Activated naive CD4-positive, alpha-beta T cell treated with anti-CD3 and anti-CD28 coated beads, Interleukin-2, amount 50 U/mL, for 24 hours (primary cell): ENCODE data around the gene ZNF318.
"Not testable (repeated sequence)": the region's sequence is repeated elsewhere in the genome, so short reads cannot be mapped to it uniquely, and the experiment has no call there.

Source experiments
- H3K27ac Mint-ChIP-seq: one replicate; pipeline ENCODE4 v1.8.0; 2021; ENCODE audit warnings: mild to moderate bottlenecking, mixed read lengths
- H3K27me3 Mint-ChIP-seq: one replicate; pipeline ENCODE4 v1.8.0; 2021; ENCODE audit warnings: mixed read lengths
- H3K36me3 Mint-ChIP-seq: one replicate; pipeline ENCODE4 v1.8.0; 2021; ENCODE audit warnings: mixed read lengths
- H3K4me1 Mint-ChIP-seq: one replicate; pipeline ENCODE4 v1.8.0; 2021; ENCODE audit warnings: mixed read lengths
- H3K4me3 Mint-ChIP-seq: one replicate; pipeline ENCODE4 v1.8.0; 2021; ENCODE audit warnings: mild to moderate bottlenecking, mixed read lengths
- H3K9me3 Mint-ChIP-seq: one replicate; pipeline ENCODE4 v1.8.0; 2021; ENCODE audit warnings: mixed read lengths

ZNF318 gene

GRCh38 chr6:43368259-43369160, 937 bp downstream of the ZNF318 start:
- H3K4me3 Mint-ChIP-seq: peak overlapping the region; percentile 69
- H3K27me3 Mint-ChIP-seq: no peaks in the 10 kb centered on the region
- H3K36me3 Mint-ChIP-seq: peaks cover 5% of the 10 kb centered on the region
- peaks cover 60% of the 10 kb centered on the region for H3K4me1 Mint-ChIP-seq
- peak overlapping the region; percentile 76 for H3K27ac Mint-ChIP-seq
- no peaks in the 10 kb centered on the region for H3K9me3 Mint-ChIP-seq

GRCh38 chr6:43367245-43367984, 2.0 kb downstream of the ZNF318 start:
- peaks cover 5% of the 10 kb centered on the region for H3K36me3 Mint-ChIP-seq
- no peaks in the 10 kb centered on the region for H3K9me3 Mint-ChIP-seq
- no peaks in the 10 kb centered on the region for H3K27me3 Mint-ChIP-seq
- peak overlapping the region; percentile 69 for H3K4me3 Mint-ChIP-seq
- H3K27ac Mint-ChIP-seq: peak overlapping the region; percentile 7
- H3K4me1 Mint-ChIP-seq: peaks cover 58% of the 10 kb centered on the region

GRCh38 chr6:43361269-43361668, 8.2 kb downstream of the ZNF318 start:
- H3K9me3 Mint-ChIP-seq: no peaks in the 10 kb centered on the region
- H3K4me3 Mint-ChIP-seq: no peak overlapping the region
- no peaks in the 10 kb centered on the region for H3K27me3 Mint-ChIP-seq
- peak overlapping the region; percentile 17 for H3K27ac Mint-ChIP-seq
- peaks cover 35% of the 10 kb centered on the region for H3K4me1 Mint-ChIP-seq
- H3K36me3 Mint-ChIP-seq: peaks cover 10% of the 10 kb centered on the region

- Mint-ChIP-seq H3K4me1 (peaks cover 21% of the 10 kb centered on the region), H3K9me3 (no peaks in the 10 kb centered on the region), H3K4me3 (no peak overlapping the region), H3K36me3 (peaks cover 18% of the 10 kb centered on the region), H3K27ac (no peak overlapping the region), H3K27me3 (no peaks in the 10 kb centered on the region)
These were observed 9.6 kb downstream of the ZNF318 start for GRCh38 chr6:43359831-43360230.

GRCh38 chr6:43359381-43359780, 10.1 kb downstream of the ZNF318 start:
- Mint-ChIP-seq H3K4me3 (no peak overlapping the region), H3K9me3 (no peaks in the 10 kb centered on the region), H3K36me3 (peaks cover 20% of the 10 kb centered on the region), H3K4me1 (peaks cover 16% of the 10 kb centered on the region), H3K27ac (no peak overlapping the region), H3K27me3 (no peaks in the 10 kb centered on the region)

- Mint-ChIP-seq H3K4me1 (peaks cover 9% of the 10 kb centered on the region), H3K4me3 (no peak overlapping the region), H3K36me3 (peaks cover 24% of the 10 kb centered on the region), H3K27ac (no peak overlapping the region), H3K9me3 (no peaks in the 10 kb centered on the region), H3K27me3 (no peaks in the 10 kb centered on the region)
These were observed 13.4 kb downstream of the ZNF318 start for GRCh38 chr6:43355862-43356590.

GRCh38 chr6:43351951-43352350, 17.5 kb downstream of the ZNF318 start:
- peaks cover 20% of the 10 kb centered on the region for H3K36me3 Mint-ChIP-seq
- H3K4me3 Mint-ChIP-seq, H3K4me1 Mint-ChIP-seq, H3K27ac Mint-ChIP-seq, H3K9me3 Mint-ChIP-seq, H3K27me3 Mint-ChIP-seq: not testable (repeated sequence)

- peaks cover 5% of the 10 kb centered on the region for H3K4me1 Mint-ChIP-seq
- H3K27ac Mint-ChIP-seq: no peak overlapping the region
- H3K36me3 Mint-ChIP-seq: peaks cover 12% of the 10 kb centered on the region
- H3K27me3 Mint-ChIP-seq: no peaks in the 10 kb centered on the region
- H3K9me3 Mint-ChIP-seq: no peaks in the 10 kb centered on the region
- H3K4me3 Mint-ChIP-seq: no peak overlapping the region
These were observed 22.0 kb downstream of the ZNF318 start for GRCh38 chr6:43347444-43347843.

GRCh38 chr6:43347021-43347420, 22.4 kb downstream of the ZNF318 start:
- H3K4me3 Mint-ChIP-seq: no peak overlapping the region
- no peaks in the 10 kb centered on the region for H3K9me3 Mint-ChIP-seq
- H3K27me3 Mint-ChIP-seq: no peaks in the 10 kb centered on the region
- H3K27ac Mint-ChIP-seq: no peak overlapping the region
- peaks cover 4% of the 10 kb centered on the region for H3K4me1 Mint-ChIP-seq
- peaks cover 11% of the 10 kb centered on the region for H3K36me3 Mint-ChIP-seq

- H3K36me3 Mint-ChIP-seq: peaks cover 13% of the 10 kb centered on the region
- H3K9me3 Mint-ChIP-seq, H3K4me3 Mint-ChIP-seq, H3K27ac Mint-ChIP-seq, H3K4me1 Mint-ChIP-seq, H3K27me3 Mint-ChIP-seq: not testable (repeated sequence)
These were observed 23.2 kb downstream of the ZNF318 start for GRCh38 chr6:43346243-43346642.

GRCh38 chr6:43339168-43339567, 30.3 kb downstream of the ZNF318 start:
- Mint-ChIP-seq H3K9me3 (no peaks in the 10 kb centered on the region), H3K27ac (no peak overlapping the region), H3K36me3 (peaks cover 21% of the 10 kb centered on the region)

GRCh38 chr6:43338243-43338642, 31.2 kb downstream of the ZNF318 start:
- Mint-ChIP-seq H3K9me3 (no peaks in the 10 kb centered on the region), H3K4me3 (no peak overlapping the region), H3K27ac (peak overlapping the region; percentile 44), H3K27me3 (no peaks in the 10 kb centered on the region), H3K4me1 (peaks cover 19% of the 10 kb centered on the region), H3K36me3 (peaks cover 20% of the 10 kb centered on the region)

More at GRCh38 chr6:43339168-43339567, 30.3 kb downstream of the ZNF318 start:
- no peaks in the 10 kb centered on the region for H3K27me3 Mint-ChIP-seq
- no peak overlapping the region for H3K4me3 Mint-ChIP-seq
- H3K4me1 Mint-ChIP-seq: peaks cover 19% of the 10 kb centered on the region

GRCh38 chr6:43336382-43336781, 33.1 kb downstream of the ZNF318 start:
- H3K4me3 Mint-ChIP-seq: no peak overlapping the region
- H3K9me3 Mint-ChIP-seq: no peaks in the 10 kb centered on the region
- peaks cover 31% of the 10 kb centered on the region for H3K4me1 Mint-ChIP-seq
- peaks cover 14% of the 10 kb centered on the region for H3K36me3 Mint-ChIP-seq
- H3K27me3 Mint-ChIP-seq: no peaks in the 10 kb centered on the region
- no peak overlapping the region for H3K27ac Mint-ChIP-seq

- peaks cover 36% of the 10 kb centered on the region for H3K4me1 Mint-ChIP-seq
- peaks cover 7% of the 10 kb centered on the region for H3K36me3 Mint-ChIP-seq
- no peak overlapping the region for H3K27ac Mint-ChIP-seq
- H3K4me3 Mint-ChIP-seq: no peak overlapping the region
- H3K9me3 Mint-ChIP-seq: no peaks in the 10 kb centered on the region
- no peaks in the 10 kb centered on the region for H3K27me3 Mint-ChIP-seq
These were observed 34.0 kb downstream of the ZNF318 start for GRCh38 chr6:43335469-43335868.

GRCh38 chr6:43334466-43335095, 34.9 kb downstream of the ZNF318 start:
- peaks cover 3% of the 10 kb centered on the region for H3K36me3 Mint-ChIP-seq
- no peaks in the 10 kb centered on the region for H3K27me3 Mint-ChIP-seq
- peak overlapping the region; percentile 17 for H3K27ac Mint-ChIP-seq
- no peak overlapping the region for H3K4me3 Mint-ChIP-seq
- H3K9me3 Mint-ChIP-seq: no peaks in the 10 kb centered on the region
- peaks cover 36% of the 10 kb centered on the region for H3K4me1 Mint-ChIP-seq
